Measurements from ENCODE around the gene FRMPD4. TPM values are rescaled to one million over a fixed set of nuclear protein-coding genes. Genes with fewer than 3 reads are reported as not detected.

Gene FRMPD4
- polyA plus RNA-seq, 1 donor, result 1.0 TPM

GRCh38 chrX:12548746-12549145, 410.5 kb downstream of the FRMPD4 start:
- DNase-seq, result peak; percentile 11

DNA sequence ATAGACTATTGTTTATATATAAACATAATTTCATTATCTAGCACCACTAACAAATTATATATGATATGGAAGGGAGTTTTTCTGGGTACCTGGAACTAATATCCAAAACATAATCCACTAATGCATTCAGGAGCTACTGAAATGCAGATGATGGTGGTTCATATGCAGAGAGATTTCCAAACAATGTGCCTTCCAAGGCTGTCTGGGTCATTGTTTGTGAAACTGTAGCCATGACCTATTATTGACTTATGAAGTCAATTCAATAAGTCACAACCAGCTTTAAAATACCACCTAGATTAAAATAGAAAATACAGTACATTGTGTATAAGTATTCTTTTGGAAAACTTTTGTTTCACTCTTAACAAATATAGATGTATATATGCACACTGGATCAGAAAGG, 415.9 kb downstream of the FRMPD4 start:
- no peak for DNase-seq

DNA sequence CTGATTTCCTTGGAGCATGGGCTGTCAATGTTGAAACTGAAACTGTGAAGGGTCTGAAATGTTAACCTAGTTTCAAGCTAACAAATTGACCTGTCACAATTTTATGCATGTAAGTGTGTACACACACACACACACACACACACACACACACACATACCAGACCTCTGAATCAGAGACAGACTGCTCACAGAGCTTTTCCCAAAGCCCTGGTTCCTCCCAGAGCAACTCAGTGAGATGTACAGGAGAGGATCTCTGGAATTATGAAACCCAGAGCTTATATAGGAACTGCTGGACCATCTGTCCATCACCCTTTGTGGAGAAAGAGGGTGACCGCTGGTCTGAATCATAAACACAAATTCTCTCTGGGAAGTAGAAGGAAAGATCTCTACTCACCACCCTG, 424.8 kb downstream of the FRMPD4 start:
- no peak for DNase-seq

- no peak for DNase-seq
These were observed 425.9 kb downstream of the FRMPD4 start for GRCh38 chrX:12564221-12564620.

DNA sequence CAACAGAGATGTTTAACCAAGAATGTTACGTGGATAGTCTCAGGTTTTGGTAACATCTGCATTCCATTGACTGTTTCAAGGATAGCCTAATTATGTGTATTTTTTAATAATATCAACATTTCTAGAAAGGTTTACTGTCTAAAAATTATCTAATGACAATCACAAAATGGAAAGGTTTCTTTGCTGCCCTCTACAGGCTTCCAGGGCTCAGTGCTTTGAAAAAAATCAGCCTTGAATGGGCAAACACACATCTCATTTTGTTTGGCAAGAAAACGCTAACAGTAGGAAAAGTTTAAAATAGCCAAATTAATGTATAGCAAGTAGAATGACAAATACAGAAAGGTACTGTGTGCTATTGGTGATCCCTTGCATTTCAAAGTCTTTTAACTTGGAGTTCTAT, 429.6 kb downstream of the FRMPD4 start:
- peak; percentile 2 for DNase-seq

GRCh38 chrX:12570859-12571501, 432.7 kb downstream of the FRMPD4 start:
- no peak for DNase-seq

- DNase-seq, result no peak
These were observed 441.0 kb downstream of the FRMPD4 start for GRCh38 chrX:12579311-12579710.

DNA sequence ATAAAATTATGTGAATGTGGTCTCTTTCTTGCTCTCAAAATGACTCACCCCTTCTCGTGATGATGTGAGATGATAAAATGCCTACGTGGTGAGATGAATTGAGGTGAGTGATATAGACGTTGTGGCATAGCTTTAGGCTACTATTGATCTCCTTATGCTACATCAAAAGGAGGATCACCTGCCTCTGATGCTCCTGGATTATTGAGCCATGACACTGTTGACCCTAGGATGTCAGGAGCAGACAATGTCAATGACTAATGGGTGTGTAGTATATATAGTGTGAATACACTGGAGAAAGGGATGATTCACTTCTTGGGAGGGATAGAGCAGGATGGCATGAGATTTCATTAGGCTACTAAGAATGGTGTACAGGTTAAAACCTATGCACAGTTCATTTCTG, 442.3 kb downstream of the FRMPD4 start:
- no peak for DNase-seq

DNA sequence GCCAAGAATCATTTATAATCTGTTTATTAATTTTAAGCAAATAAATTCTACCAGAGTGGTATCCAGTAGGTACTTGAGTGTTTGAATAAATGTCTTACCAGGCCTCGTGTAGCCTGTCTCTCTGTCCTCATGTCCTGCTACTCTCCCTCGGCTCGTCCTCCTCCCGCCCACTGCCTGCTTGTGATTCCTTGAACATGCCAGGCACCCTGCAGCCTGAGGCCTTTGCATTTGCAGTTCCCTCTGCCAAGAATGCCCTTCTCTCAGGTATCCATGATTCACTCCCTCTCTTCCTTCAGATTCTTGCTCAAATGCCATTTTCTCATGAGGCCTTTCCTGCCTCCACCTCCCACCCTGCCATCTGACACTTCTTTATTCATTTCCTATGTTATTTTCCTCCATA, 443.3 kb downstream of the FRMPD4 start:
- no peak for DNase-seq

DNA sequence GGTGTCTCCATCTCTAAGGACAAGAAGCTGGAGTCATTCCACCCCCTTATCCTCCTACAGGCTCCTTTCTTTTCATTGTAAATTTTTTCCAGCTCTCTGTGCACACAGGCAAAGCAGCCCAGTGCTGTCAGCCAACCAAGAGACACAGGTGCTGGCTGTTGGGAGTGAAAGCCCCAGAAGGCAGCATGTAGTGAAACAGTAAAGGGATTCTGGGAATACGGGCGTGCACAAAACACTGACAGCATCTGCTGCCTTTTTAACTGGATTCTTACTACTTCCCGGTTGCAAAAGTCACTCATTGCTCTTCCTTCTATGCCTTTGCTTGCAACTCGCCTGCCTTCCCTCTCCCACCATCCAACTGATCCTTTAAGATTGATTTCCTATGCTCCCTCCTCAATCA, 444.4 kb downstream of the FRMPD4 start:
- peak; percentile 0 for DNase-seq

- no peak for DNase-seq
These were observed 445.3 kb downstream of the FRMPD4 start for GRCh38 chrX:12583543-12583942.

DNA sequence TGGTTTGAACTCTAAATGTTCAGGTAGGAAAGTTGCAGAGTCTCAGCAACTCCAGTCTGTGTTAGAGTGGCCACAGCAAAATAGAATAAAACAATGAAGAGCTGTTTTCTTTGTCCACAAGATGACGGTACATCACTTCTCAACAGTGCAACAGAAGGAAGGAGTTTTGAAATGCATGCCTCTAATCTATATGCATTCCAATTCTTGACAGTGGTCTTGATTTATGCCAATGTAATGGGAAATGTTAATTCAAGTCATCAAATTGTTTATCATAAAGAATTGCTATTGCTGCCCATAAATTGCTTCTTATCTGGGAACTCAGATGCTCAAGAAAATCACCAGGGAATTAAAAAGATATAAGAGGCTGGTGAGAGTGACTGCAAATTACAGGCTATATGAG, 457.4 kb downstream of the FRMPD4 start:
- no peak for DNase-seq

GRCh38 chrX:12610079-12610478, 471.8 kb downstream of the FRMPD4 start:
- DNase-seq, result no peak

- no peak for DNase-seq
These were observed 473.2 kb downstream of the FRMPD4 start for GRCh38 chrX:12611471-12611870.

GRCh38 chrX:12614266-12614665, 476.0 kb downstream of the FRMPD4 start:
- DNase-seq, result no peak

DNA sequence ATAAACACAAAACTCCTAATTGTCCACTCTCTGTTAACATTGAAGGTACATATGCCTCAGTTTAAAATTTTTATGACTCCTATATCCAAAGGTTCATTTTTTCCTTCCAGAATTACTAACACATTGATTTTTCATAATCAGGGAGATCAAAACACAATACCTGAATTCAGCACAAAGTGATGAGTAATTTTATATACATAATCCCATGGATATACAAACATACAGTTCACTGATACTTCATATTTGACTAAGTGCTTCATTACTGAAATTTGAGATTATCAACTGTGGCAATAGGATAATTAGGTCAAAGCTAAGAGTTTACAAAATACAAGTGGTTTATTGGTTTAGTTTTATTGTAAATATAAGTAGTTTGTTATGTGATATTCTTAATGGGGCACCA, 476.8 kb downstream of the FRMPD4 start:
- no peak for DNase-seq

DNA sequence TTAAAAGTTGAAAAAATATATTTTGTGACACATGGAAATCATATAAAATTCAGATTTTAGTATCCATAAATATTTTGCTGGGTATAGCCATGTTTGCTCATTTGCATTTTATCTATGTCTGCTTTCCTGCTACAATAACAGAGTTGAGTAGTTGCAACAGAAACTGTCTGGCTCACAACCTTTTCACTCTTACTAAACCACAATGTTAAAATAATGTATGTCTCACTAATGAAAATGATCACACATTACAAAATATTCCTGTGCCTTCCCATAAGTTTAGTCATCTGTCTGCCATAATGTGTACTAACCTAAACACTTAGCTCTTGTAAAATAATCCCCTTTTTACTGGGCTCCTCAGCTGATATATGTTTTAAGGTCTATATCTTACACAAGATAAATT, 479.0 kb downstream of the FRMPD4 start:
- DNase-seq, result no peak

GRCh38 chrX:12647230-12647629, 509.0 kb downstream of the FRMPD4 start:
- no peak for DNase-seq

GRCh38 chrX:12648995-12649394, 510.7 kb downstream of the FRMPD4 start:
- DNase-seq, result no peak

GRCh38 chrX:12657433-12657832, 519.2 kb downstream of the FRMPD4 start:
- no peak for DNase-seq

DNA sequence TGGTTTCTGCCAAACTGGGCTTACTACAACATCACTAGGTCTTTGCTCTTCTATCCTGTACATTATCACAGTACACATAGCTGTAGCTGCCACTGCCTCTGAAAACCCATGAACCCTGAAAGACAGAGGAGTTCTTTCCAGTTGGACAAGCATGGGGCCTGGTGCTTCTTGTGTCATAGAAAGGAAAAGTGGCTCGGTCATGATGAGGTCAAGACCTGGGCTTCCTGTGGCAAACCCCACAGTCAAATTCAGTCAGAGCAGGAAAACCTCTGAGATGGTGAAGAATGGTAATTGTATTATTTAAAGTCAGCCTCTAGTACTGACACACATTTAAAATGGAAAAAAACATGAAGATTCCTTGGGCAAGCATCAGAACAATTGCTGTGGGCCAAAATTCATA, 519.6 kb downstream of the FRMPD4 start:
- DNase-seq, result no peak

- no peak for DNase-seq
These were observed 523.2 kb downstream of the FRMPD4 start for GRCh38 chrX:12661464-12661863.

DNA sequence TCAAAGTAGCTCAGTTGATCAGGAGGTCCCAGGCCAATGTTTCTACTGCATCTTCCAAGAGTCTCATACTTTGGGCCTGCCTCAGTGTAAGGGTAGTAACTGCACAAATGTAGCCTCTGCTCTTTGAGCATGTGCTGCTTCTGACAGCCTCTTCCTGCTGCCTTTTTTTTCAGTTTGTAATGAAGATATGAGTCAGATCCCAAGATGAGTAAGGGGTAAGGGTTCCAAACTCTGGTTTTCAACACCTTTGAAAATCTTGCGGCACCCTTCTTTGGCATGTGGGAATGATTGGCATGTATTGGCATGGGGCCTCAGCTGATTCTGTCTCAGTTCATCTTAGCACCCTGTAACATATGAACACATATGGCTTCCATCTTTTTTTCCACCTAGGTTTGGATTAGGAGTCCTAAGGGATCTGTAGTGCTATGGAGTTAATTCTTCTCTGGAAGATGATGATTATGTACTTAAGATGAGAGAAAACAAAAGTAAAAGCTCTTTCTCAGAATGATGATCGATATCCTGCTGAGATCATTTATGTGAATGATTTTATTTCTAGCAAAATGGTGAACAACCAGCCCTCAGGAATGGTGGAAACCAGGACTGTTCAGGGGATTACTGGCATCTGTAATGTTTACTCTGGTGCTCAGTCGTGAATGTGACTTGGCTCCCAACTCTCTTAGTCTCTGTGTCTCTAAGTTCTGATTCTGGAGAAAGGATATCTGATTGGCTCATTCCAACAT, 534.3 kb downstream of the FRMPD4 start:
- DNase-seq, result no peak

- no peak for DNase-seq
These were observed 535.2 kb downstream of the FRMPD4 start for GRCh38 chrX:12673487-12673886.

GRCh38 chrX:12679522-12679921, 541.2 kb downstream of the FRMPD4 start:
- DNase-seq, result no peak

All from hindlimb muscle (tissue), 1 donor.